Activated CD4-positive, CD25-positive, alpha-beta regulatory T cell (primary cell): ENCODE measurements around the gene SLC24A3.

ENCODE experiments used
- DNase-seq, 4 experiments: peaks; one replicate each; lab custom pipeline; 2025; lab: John Stamatoyannopoulos, UW

The SLC24A3 gene

DNA sequence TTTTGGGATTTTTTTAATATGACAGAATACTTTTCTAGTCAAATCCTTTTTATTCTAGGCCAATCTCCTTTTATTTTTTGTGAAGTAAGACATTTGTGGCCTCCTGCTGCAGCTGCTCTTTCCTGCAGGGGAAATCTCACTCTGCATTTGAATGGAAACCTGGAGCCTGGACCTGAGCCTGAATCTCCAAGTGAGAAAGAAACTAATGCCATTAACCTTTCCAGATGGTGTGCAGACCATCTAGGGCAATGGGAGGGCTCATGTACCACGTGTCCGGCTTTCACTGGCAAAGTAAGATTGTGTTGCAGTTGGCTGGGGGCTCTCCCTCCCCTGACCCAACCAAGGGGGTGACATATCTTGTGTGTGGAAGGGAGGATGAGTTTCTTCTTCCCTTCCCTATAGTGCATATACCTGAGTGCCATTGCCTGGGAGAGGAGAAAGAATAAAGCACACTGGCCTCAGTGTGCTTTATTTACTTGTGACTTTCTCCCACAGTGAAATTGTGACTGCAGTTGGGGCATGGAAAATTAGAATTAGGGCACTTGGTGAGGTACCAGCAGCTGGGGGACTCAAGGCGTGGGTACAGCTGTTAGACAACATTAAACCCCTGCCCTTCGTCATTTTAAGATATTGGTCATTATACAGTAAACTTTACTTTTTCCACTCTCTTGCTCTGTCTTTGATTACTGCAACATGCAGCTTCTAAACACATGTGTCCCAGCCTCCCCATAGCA is 385.8 kb downstream of the SLC24A3 start:
- DNase-seq, result no peak

GRCh38 chr20:19599200-19599599 is 386.8 kb downstream of the SLC24A3 start:
- DNase-seq, result no peak

DNA sequence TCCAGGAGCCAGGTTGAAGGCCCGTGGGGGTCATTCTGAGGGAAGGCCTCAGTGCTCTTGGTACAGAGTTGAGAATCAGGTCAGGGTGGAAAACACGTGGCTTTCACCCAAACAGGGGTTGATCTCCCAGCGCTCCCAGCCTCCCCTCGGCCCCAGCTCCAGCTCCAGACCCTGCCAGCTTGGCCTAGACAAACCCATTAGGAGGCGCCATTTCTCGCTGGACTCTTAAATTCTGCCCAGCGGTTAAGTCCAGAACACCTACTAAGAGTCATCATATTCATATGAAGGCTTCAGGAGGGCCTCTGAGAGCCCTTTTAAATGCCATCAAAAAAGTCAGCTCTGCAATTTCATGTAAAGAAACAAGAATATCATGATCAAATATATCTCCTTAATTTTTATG is 387.6 kb downstream of the SLC24A3 start:
- DNase-seq, result no peak

- DNase-seq, result no peak
Observed at GRCh38 chr20:19601126-19601810, 388.8 kb downstream of the SLC24A3 start.

- DNase-seq, result no peak
Observed at GRCh38 chr20:19602675-19603375, 390.4 kb downstream of the SLC24A3 start.

GRCh38 chr20:19603376-19603750 is 390.9 kb downstream of the SLC24A3 start:
- DNase-seq, result no peak

DNA sequence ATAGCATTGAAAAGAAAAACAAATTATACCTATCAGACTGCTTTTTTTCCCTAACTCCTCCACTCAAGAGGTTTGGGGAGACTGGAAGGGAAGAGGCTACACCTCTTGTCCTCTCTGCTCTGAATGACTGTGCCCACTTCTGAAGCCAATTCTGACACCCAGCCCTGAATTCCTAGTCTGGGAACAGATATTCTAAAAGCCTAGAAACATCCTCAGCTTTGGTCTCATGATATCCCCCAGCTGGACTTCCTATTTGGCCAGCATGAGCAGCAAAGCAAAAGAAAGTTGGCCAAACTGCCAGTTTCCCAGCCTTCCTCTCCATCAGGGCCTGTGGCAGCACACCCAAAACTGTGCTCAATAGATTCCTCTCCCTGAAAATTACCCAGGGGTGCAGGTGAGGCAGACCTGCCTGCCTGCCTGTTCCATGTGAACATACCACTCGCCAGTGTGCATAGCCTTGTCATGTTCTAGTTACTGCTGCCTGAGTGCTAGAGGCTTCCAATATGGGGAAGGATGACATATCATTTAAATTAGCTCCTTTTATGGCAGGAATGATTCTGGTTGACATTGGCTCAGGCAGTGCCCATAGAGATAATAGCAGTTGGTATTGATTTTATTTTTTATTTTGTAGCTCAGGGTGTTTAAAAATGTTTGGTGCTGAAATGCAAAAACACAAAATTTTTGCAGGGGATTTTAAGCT is 393.5 kb downstream of the SLC24A3 start:
- no peak for DNase-seq

DNA sequence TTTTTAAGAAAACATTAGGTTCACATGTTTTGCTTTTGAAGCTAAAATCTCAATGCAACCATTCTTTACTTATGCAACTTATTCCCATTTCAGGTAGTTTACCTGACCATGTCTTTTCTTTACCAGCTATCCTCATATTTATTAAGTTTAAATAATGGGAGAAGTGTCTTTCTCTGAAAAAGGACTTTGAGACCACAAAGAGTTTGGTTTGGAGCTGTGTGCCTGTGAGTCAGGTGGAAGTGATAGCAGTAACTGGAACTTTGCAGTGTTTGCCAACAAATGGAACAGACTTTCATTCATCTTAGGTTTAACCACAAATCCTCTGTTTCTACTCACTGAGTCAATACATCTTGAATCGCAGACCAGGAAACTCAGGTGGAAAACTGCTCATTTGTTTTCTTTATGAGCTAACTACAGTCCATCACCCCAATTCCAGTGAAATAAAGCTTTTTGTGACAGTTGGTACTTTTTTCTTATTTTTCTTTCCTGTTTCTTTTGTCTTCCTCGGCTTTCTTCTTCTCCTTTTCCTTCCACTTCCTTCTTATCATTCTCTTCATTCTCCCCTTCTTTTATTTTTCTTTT is 397.3 kb downstream of the SLC24A3 start:
- no peak for DNase-seq

DNA sequence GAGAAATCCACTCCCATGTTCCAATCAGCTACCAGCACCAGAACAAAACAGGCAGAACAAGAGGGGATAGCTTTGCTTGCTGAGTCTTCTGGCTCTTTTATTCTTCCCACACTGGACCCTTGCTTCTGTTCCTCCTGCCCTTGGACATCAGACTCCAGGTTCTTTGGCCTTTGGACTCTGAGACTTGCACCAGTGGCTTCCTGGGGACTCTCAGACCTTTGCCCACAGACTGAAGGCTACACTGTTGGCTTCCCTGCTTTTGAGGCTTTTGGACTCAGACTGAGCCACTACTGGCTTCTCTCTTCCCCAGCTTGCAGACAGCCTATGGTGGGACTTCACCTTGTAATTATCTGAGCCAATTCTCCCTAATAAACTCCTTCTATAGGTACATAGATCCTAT is 403.2 kb downstream of the SLC24A3 start:
- no peak for DNase-seq

DNA sequence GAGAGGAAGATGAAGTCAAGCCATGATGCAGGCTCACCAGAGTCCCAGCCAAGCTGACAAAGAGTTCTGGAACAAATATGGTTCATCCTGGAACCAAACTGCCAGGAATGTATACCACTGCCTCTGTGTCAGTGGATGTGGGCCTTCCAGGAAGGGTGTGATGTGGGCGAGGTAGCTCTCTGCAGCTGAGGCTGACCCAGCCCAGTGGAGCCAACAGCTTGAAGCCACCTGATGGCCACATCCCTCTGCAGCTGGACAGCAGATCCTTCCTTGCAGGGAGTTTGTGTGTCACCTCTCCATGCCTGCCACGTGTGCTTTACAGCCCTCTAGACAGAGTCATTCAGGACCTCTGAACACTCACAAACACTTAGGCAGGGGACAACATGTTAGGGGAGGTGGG is 403.6 kb downstream of the SLC24A3 start:
- no peak for DNase-seq

- DNase-seq, result no peak
Observed at GRCh38 chr20:19616620-19617019, 404.2 kb downstream of the SLC24A3 start.

- no peak for DNase-seq
Observed at GRCh38 chr20:19617256-19617655, 404.8 kb downstream of the SLC24A3 start.

GRCh38 chr20:19618711-19619110 is 406.3 kb downstream of the SLC24A3 start:
- no peak for DNase-seq

DNA sequence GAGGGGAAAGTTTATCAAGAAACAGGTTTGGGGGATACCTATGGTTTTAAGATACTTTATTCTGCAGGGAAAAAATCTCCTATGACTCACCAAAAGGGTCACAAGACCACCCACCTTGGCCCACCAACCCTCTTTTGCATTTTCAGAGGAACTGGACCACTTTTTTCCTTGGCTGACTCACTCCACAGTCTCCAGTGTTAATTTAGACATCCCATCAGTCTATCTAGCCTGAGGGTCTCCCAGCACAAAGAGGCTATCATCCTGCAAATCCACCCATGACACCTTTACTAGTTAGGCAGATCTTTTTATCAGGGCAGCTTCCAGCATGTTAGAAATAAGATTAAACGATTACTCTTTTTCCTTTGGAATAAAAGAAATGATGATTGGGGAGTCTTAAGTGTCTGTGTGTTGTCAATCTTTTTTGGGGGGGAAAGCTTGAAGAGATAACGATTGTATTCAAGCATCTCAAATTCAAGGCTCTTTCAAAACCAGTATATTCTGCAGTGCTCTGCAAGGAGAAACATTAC is 407.5 kb downstream of the SLC24A3 start:
- no peak for DNase-seq

- DNase-seq, result no peak
Observed at GRCh38 chr20:19620446-19620845, 408.0 kb downstream of the SLC24A3 start.

GRCh38 chr20:19621072-19621471 is 408.6 kb downstream of the SLC24A3 start:
- DNase-seq, result no peak

DNA sequence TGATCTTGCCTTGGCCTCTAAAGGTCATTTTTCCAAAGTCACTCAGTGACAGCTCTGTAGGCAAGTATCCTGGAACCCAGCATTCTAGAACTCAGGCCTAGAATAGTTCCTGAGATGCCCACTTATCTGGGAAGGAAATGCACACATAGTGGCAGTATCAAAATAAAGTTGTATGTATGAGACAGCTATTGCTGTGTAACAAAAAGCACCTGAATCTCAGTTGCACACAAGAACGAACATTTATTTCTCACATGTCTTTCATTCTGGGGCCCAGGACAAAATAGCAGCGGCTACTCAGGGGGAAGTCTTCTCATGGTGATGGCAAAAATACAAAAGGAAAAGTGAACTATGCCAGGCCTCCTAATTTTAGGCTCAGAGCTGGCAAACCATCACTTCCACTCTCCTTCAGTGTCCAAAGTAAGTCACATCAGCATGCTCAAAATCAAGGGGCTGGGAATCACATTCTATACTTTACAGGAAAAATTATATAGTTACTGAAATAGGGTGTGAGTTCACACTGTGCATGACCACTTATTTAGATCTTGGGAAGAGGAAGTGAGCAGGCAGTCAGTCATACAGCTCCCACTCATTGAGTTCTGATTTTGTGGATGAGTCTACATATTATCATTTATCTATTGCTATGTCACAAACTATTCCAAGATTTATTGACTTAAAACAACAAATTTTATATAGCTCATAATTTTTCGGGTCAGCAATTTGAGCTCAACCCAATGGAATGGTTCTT is 412.0 kb downstream of the SLC24A3 start:
- DNase-seq, result no peak

DNA sequence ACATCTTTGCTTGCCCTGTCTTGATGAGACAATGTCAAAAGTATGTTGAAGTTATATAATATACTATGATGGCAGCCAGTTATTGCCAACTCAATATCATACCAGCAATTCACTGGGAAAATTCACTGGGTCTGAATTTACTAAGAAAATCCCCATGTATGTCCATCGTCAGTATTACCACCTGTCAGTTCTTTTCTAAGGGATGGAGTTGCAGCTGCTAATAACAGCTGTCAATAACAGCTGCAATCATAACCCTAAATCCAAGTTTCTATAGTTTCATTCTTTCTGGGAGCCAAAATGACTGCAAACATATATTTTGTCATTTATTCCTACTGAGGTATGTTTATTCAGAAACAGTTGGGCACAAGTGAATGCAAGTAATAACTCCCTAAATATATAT is 413.0 kb downstream of the SLC24A3 start:
- no peak for DNase-seq

GRCh38 chr20:19626896-19627295 is 414.5 kb downstream of the SLC24A3 start:
- no peak for DNase-seq

DNA sequence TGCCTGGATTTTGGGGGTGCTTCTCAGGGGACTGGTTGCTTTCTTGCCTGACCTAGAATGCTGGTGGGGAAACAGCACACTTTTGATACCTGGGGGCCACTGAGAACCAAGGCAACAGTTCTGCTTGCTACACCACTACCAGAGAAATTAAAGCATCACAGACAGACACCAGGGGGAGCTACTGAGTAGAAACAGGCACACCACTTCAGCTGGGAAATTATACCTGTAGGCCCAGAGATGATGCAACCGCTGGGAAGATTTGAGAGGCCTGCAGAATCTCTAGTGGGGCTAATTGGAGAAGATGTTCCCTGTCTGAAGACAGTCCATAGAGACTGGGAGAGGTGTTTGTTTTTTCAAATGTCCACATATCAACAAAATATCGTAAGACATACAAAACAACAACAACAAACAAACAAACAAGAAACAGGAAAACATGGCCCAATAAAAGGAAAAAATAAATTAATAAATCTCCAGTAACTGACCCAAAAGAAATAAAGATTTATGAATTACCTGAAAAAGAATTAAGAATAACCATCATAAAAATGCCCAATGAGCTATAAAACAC is 416.2 kb downstream of the SLC24A3 start:
- no peak for DNase-seq

GRCh38 chr20:19631410-19631809 is 419.0 kb downstream of the SLC24A3 start:
- DNase-seq, result no peak
